Skin of body (tissue), 2 donors: ENCODE measurements around the gene AP3B1. TPM values are rescaled to one million over a fixed set of nuclear protein-coding genes. Genes with fewer than 3 reads are reported as not detected.

Experiments
- DNase-seq: peaks from one replicate; lab custom pipeline; 2025; lab: John Stamatoyannopoulos, UW
- total RNA-seq: library from RNA; depleted of rRNA; stranded (reverse); fragments of >200 nt; gene quantifications from one replicate; pipeline ENCODE4 v1.2.3, GENCODE V29; 2014

Gene AP3B1
- total RNA-seq, 1 donor from 2014 or later: 50.3 TPM

DNA sequence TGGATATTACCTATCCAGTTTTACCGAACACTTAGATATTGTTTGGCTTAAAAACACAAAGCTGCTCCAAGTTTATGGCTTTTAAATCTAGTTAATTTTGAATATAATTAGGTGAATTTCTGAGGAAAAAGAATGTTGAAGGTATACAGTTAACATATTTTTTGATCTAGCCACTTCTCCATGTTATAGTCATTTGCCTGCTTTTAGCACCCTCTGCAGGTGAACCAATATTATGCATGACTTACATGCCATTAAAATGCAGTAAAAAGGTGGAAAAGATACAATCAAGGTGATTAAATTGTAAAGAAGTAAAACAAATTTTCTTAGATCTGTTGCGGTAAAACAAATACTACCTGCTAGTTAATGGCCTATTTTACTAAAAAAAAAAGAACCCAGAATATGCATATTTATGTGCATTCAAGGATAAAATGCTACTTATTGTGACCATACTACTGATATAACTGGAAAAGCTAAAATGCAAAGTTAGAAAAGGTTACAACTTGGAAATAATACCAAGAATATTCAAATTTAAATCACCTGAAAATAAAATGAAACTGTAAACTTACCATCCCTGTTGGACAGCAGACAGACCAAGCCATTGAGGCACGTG, 132.1 kb downstream of the AP3B1 start:
- DNase-seq: no peak

DNA sequence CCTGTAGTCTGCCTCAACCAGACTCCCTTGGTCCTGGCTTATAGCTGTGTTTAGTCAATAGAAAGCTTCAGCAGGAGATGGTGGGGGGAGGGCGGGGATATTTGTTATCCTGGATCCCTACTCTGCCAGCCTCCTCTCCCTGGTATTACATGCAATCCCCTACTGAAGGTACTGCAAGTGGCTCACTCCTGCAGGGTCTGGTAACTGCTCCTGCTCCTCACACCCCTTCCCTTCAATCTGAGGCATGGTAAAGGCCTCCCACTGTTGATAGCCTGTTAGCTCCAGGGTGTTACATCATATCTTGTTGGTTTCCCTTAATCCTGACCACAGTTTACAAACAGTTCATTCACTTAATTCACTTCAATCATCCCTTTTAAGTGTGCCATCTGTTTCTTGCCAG, 137.5 kb downstream of the AP3B1 start:
- no peak for DNase-seq

- no peak for DNase-seq
Measured at GRCh38 chr5:78151594-78152271, 142.8 kb downstream of the AP3B1 start.

- no peak for DNase-seq
Measured at GRCh38 chr5:78137290-78137689, 157.2 kb downstream of the AP3B1 start.

DNA sequence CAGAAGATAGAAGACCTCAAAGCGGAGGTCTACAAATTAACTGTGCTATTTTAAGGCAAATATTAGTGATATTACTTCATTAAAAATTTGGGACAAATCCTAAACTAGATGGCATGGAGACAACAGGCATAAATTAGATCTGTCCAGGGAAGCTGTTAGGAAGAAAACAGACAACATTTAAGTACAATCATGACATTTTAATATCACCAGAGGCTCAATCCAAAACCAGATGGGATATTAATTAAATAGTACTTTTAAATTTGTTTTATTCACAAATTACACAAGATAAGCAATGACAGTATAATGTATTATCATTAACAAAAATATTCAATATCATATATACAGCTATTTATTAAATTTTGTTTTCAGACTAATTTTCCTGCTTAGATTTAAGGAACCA, 161.1 kb downstream of the AP3B1 start:
- DNase-seq: no peak

GRCh38 chr5:78132507-78132906, 162.0 kb downstream of the AP3B1 start:
- DNase-seq: no peak

DNA sequence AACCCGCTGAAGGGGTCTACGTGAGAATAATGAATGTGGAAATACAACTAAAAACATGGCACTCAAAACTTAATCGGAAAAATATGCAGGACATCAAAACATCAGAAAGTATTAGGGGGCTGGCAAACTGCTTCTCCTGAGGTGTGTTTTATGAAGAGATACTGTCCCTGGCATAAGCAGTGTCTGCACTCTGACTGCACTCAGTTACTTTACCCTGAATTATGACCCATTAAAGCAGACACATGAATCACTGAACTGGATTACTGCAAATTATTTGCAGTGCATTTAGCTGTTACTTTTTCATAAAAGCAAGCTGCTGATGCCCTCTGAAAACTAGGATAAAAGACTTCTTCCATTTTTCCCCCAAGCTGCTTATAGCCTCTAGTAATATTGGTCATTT, 164.9 kb downstream of the AP3B1 start:
- no peak for DNase-seq

DNA sequence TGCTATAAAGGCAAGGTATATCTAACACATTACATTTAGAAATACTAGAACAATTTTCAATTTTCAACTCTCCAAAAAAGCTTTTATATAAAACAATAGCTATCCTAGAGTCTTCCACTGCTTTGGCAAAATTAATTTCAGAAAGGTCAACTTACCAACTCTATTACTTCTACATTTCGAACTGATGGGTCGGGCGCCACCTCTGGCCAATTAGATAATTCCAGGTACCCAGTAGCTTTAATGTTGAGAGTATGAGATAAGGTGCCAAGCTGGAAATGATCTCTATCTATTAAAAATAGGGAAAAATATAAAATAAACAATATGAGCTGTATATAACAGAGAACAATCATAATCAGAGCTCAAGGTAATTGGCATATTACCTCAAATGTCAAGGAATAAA, 166.6 kb downstream of the AP3B1 start:
- DNase-seq: no peak

- no peak for DNase-seq
Measured at GRCh38 chr5:78126536-78126935, 168.0 kb downstream of the AP3B1 start.

GRCh38 chr5:78116167-78116566, 178.3 kb downstream of the AP3B1 start:
- no peak for DNase-seq

- DNase-seq: no peak
Measured at GRCh38 chr5:78113689-78114264, 180.7 kb downstream of the AP3B1 start.

- no peak for DNase-seq
Measured at GRCh38 chr5:78112931-78113330, 181.6 kb downstream of the AP3B1 start.

- no peak for DNase-seq
Measured at GRCh38 chr5:78109891-78110324, 184.6 kb downstream of the AP3B1 start.

GRCh38 chr5:78108564-78108963, 185.9 kb downstream of the AP3B1 start:
- DNase-seq: no peak

GRCh38 chr5:78103232-78103918, 191.1 kb downstream of the AP3B1 start:
- DNase-seq: no peak

DNA sequence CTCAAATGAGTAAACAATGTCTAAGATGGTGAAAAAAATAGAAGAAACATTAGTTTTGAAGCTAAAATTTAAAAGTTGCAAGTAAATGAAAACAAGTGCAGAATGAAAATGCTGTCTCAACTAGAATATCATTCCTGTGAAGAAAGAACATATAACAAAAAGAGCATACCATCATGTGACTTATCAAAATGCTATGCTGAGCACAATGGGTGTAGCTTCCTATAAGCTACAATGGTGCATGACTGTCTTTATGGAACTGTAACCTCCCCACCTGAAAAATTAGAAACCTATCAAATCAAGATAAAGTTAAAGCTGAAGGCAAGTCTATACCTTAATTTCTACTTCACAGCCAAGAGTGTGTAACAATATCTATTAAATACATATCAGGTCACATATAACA, 192.0 kb downstream of the AP3B1 start:
- no peak for DNase-seq

DNA sequence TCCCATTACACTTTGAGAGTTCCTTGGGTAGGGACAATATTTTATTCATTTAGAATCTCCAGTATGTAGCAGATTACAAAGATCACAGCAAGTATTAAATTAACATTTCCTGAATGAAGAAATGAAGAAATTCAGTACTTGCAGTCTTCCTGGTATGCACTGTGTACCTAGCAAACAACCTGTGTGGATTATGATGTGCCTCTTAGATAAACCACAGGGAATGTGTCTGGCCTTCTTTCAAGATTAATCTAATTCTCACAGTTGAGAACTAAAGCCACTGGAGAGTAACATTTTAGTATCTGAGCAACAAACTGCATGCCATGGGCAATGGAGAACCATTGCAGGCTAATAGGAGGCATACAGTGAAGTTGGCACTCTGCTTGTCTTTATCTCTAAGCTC, 199.4 kb downstream of the AP3B1 start:
- DNase-seq: no peak

DNA sequence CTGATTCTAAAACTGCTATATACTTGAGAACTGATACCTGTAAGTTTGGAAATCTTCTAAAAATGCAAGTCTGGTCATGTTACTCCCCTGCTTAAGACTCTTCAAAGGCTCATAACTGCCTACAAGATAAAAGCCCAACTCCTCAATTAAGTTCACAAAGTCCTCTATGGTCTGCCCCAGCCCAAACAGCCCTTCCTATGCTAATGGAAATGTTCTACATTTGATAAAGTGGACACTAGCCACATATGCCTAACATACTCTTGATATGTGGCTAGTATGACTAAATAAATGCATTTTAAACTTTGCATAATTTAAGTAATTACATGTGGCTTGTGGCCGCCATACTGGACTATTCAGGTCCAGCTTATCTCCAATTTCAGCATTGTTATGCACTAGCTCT, 204.5 kb downstream of the AP3B1 start:
- DNase-seq: no peak

- no peak for DNase-seq
Measured at GRCh38 chr5:78078858-78079257, 215.6 kb downstream of the AP3B1 start.

GRCh38 chr5:78077369-78078068, 217.0 kb downstream of the AP3B1 start:
- DNase-seq: no peak

DNA sequence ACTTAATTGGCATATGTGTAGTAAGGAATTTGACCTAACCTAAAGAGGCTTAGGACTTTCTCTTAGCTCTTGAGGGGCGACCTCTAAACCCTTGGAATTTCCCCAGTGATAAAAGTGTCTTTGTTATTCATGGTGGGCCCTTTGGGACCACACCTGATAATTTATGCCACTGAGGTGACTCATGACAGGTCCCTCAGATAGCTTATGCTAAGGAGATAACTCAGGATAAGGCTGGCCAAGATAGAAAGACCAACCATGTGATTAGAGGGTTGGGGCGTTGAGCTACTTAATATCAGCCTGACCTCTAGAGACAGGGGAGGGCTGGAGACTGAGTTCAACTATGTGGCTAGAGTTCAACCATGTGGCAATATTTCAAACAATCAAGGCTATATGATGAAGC, 218.1 kb downstream of the AP3B1 start:
- DNase-seq: no peak

GRCh38 chr5:78075301-78075700, 219.2 kb downstream of the AP3B1 start:
- DNase-seq: no peak
